Panc1 (cell line): Measurements from ENCODE around the gene NDUFB6.

Experiments used
- POLR2AphosphoS5 ChIP-seq: IDR thresholded peaks from 2 replicates; pipeline ENCODE4 v1.6.1; 2012; ENCODE audit warnings: mild to moderate bottlenecking, low read depth, low read length, moderate library complexity
- SIN3A ChIP-seq: IDR thresholded peaks from 2 replicates; pipeline ENCODE4 v1.6.1; 2012; ENCODE audit warnings: low read depth, mild to moderate bottlenecking, low read length, moderate library complexity, borderline replicate concordance; ENCODE audit not compliant: insufficient read depth
- TCF7L2 ChIP-seq: IDR thresholded peaks from 2 replicates; pipeline ENCODE4 v1.6.1; 2011; ENCODE audit warnings: mild to moderate bottlenecking, low read depth, low read length, inconsistent platforms
- TF ChIP-seq, protein P1 (sequence below), 2 experiments: IDR thresholded peaks; 2 replicates each; pipeline ENCODE4 v1.6.1; 2011 to 2012; ENCODE audit warnings: low read depth in 2 of 2, control low read depth in 1 of 2, low read length in 1 of 2, mild to moderate bottlenecking in 1 of 2, moderate library complexity in 1 of 2; ENCODE audit not compliant: insufficient read depth in 1 of 2
- TF ChIP-seq, protein P2 (sequence below): fragments of 450-650 bp; IDR thresholded peaks from 2 replicates; pipeline ENCODE4 v1.5.1; 2017; ENCODE audit warnings: mild to moderate bottlenecking

DNA sequence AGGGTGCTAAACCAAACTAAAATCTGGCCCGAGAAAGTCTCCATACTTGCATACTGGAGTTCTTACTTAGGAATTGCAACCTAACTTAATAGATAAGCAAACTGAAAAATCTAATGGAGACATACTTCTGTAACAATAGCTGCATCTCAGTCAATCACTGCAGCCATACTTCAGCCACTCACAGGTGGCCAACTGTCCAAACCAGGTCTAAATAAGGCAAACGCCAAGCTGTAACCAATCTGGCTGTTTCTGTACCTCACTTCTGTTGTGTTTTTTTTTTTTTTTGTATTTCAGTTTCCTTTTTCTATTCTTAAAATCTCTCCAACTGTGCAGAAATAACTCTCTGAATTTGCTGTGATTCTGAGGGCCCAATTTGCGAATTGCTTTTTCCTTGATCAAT, 4.4 kb upstream of the NDUFB6 start:
- TF ChIP-seq, protein P1, sequence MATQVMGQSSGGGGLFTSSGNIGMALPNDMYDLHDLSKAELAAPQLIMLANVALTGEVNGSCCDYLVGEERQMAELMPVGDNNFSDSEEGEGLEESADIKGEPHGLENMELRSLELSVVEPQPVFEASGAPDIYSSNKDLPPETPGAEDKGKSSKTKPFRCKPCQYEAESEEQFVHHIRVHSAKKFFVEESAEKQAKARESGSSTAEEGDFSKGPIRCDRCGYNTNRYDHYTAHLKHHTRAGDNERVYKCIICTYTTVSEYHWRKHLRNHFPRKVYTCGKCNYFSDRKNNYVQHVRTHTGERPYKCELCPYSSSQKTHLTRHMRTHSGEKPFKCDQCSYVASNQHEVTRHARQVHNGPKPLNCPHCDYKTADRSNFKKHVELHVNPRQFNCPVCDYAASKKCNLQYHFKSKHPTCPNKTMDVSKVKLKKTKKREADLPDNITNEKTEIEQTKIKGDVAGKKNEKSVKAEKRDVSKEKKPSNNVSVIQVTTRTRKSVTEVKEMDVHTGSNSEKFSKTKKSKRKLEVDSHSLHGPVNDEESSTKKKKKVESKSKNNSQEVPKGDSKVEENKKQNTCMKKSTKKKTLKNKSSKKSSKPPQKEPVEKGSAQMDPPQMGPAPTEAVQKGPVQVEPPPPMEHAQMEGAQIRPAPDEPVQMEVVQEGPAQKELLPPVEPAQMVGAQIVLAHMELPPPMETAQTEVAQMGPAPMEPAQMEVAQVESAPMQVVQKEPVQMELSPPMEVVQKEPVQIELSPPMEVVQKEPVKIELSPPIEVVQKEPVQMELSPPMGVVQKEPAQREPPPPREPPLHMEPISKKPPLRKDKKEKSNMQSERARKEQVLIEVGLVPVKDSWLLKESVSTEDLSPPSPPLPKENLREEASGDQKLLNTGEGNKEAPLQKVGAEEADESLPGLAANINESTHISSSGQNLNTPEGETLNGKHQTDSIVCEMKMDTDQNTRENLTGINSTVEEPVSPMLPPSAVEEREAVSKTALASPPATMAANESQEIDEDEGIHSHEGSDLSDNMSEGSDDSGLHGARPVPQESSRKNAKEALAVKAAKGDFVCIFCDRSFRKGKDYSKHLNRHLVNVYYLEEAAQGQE (IDR thresholded peaks at IDR 0.05; ENCODE audit: insufficient read depth in 1 of 2, low read depth in 2 of 2, low read length in 1 of 2), result no peak
- TF ChIP-seq POLR2AphosphoS5, result no peak
- no peak for TF ChIP-seq SIN3A
- TF ChIP-seq, protein P2, sequence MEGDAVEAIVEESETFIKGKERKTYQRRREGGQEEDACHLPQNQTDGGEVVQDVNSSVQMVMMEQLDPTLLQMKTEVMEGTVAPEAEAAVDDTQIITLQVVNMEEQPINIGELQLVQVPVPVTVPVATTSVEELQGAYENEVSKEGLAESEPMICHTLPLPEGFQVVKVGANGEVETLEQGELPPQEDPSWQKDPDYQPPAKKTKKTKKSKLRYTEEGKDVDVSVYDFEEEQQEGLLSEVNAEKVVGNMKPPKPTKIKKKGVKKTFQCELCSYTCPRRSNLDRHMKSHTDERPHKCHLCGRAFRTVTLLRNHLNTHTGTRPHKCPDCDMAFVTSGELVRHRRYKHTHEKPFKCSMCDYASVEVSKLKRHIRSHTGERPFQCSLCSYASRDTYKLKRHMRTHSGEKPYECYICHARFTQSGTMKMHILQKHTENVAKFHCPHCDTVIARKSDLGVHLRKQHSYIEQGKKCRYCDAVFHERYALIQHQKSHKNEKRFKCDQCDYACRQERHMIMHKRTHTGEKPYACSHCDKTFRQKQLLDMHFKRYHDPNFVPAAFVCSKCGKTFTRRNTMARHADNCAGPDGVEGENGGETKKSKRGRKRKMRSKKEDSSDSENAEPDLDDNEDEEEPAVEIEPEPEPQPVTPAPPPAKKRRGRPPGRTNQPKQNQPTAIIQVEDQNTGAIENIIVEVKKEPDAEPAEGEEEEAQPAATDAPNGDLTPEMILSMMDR, result no peak
- TF ChIP-seq TCF7L2, result no peak
